HCT116 (cell line): Measurements from ENCODE around the gene SLIT1. TPM values are rescaled to one million over a fixed set of nuclear protein-coding genes. Genes with fewer than 3 reads are reported as not detected.

Experiments
- ATAC-seq: fragments of 200-7000 bp; cut with Tn5 transposase; 2 replicates; pipeline ENCODE4 v1.9.1; 2020; ENCODE audit warnings: mild to moderate bottlenecking, moderate library complexity
- BruUV-seq: library from RNA; stranded (reverse); fragments of 400-500 nt; replicated peaks from 2 replicates; lab custom pipeline; 2021; lab: Mats Ljungman, UMichigan
- CTCF ChIA-PET: fragments of 300-600 bp; sonication (Branson Sonifier 250); formaldehyde crosslinking; loops from one replicate; lab custom pipeline; 2021; ENCODE audit warnings: antibody characterized with exemption; lab: Charles Lee
- POLR2A ChIA-PET: fragments of 300-600, 350-600 bp; sonication (Branson Sonifier 250); formaldehyde crosslinking; loops from one replicate; lab custom pipeline; 2021; ENCODE audit warnings: antibody characterized with exemption; lab: Charles Lee
- RAD21 ChIA-PET, 2 experiments: fragments of 300-600 bp; sonication (Branson Sonifier 250); formaldehyde crosslinking; loops; one replicate each; lab custom pipeline; 2023; ENCODE audit warnings: low total read pairs in 2 of 2; ENCODE audit not compliant: uncharacterized antibody in 2 of 2, unreplicated experiment in 2 of 2, low non-redundant PET in 1 of 2; lab: Charles Lee
- DNase-seq: peaks from one replicate; pipeline ENCODE4 v3.0.0-alpha.2; 2010; ENCODE audit warnings: low read depth, low spot score
- H2AFZ ChIP-seq: fragments of 200-600 bp; shearing (Covaris generic), sonication (generic); 2 replicates; pipeline ENCODE4 v1.6.1; 2017; ENCODE audit warnings: low read depth, mixed run types, mixed read lengths, antibody characterized with exemption, low read length; ENCODE audit not compliant: poor library complexity, severe bottlenecking
- H3K27ac ChIP-seq: 2 replicates; pipeline ENCODE4 v1.5.1; 2012; ENCODE audit warnings: low read depth, low read length
- H3K27me3 ChIP-seq: fragments of 200-600 bp; sonication (generic); 2 replicates; pipeline ENCODE4 v1.6.1; 2016; ENCODE audit warnings: mixed run types, low read length, mixed read lengths; ENCODE audit not compliant: insufficient read depth
- H3K36me3 ChIP-seq, 2 experiments: fragments of 200-500 bp in 1 of 2; fragments of 200-600 bp in 1 of 2; sonication (Bioruptor generic) in 1 of 2; sonication (generic) in 1 of 2; 2 replicates each; pipeline versions ENCODE4 v1.5.1 to v1.6.1; 2014 to 2016; ENCODE audit warnings: low read length in 2 of 2, inconsistent platforms in 1 of 2, mixed read lengths in 1 of 2, mixed run types in 1 of 2; ENCODE audit not compliant: insufficient read depth in 2 of 2, control insufficient read depth in 1 of 2
- H3K4me1 ChIP-seq, 2 experiments: fragments of 200-600 bp in 1 of 2; sonication (generic) in 1 of 2; 2 replicates each; pipeline versions ENCODE4 v1.5.1 to v1.6.1; 2012 to 2017; ENCODE audit warnings: low read length in 2 of 2, inconsistent platforms in 1 of 2, mild to moderate bottlenecking in 1 of 2, mixed read lengths in 1 of 2, mixed run types in 1 of 2, moderate library complexity in 1 of 2; ENCODE audit not compliant: insufficient read depth in 2 of 2, control insufficient read depth in 1 of 2
- H3K4me2 ChIP-seq: fragments of 200-600 bp; sonication (generic); 2 replicates; pipeline ENCODE4 v1.6.1; 2017; ENCODE audit warnings: mixed run types, low read length, mixed read lengths
- H3K4me3 ChIP-seq, 2 experiments: fragments of 200-600 bp in 1 of 2; sonication (generic) in 1 of 2; replicated peaks in 1 of 2; 2 replicates each; pipeline ENCODE4 v1.5.1; 2011 to 2016; ENCODE audit warnings: low read length in 2 of 2, control low read depth in 1 of 2, low read depth in 1 of 2, mild to moderate bottlenecking in 1 of 2, mixed read lengths in 1 of 2, mixed run types in 1 of 2
- H3K79me2 ChIP-seq: fragments of 200-600 bp; sonication (generic); 2 replicates; pipeline ENCODE4 v1.6.1; 2017; ENCODE audit warnings: mild to moderate bottlenecking, mixed run types, low read length, moderate library complexity, mixed read lengths; ENCODE audit not compliant: insufficient read depth
- H3K9ac ChIP-seq: fragments of 200-600 bp; sonication (generic); 2 replicates; pipeline ENCODE4 v1.6.1; 2016; ENCODE audit warnings: low read length, mixed read lengths
- H3K9me2 ChIP-seq: fragments of 200-600 bp; sonication (generic), shearing (Covaris generic); 2 replicates; pipeline ENCODE4 v1.6.1; 2017; ENCODE audit warnings: mixed run types, mild to moderate bottlenecking, moderate library complexity; ENCODE audit not compliant: insufficient read depth
- H3K9me3 ChIP-seq, 2 experiments: fragments of 200-500 bp in 1 of 2; fragments of 200-600 bp in 1 of 2; sonication (Bioruptor generic) in 1 of 2; sonication (generic) in 1 of 2; 2 replicates each; pipeline ENCODE4 v1.6.1; 2014 to 2017; ENCODE audit warnings: low read length in 2 of 2, mixed read lengths in 2 of 2, inconsistent platforms in 1 of 2, low read depth in 1 of 2, mild to moderate bottlenecking in 1 of 2, mixed run types in 1 of 2, moderate library complexity in 1 of 2; ENCODE audit not compliant: control insufficient read depth in 1 of 2, insufficient read depth in 1 of 2
- H4K20me1 ChIP-seq: fragments of 200-600 bp; sonication (generic), shearing (Covaris generic); 2 replicates; pipeline ENCODE4 v1.6.1; 2017; ENCODE audit warnings: mixed run types, mild to moderate bottlenecking, moderate library complexity; ENCODE audit not compliant: insufficient read depth
- ATF3 ChIP-seq: IDR thresholded peaks from 2 replicates; pipeline ENCODE4 v1.6.1; 2012
- CBX3 ChIP-seq: IDR thresholded peaks from 2 replicates; pipeline ENCODE4 v1.6.1; 2012; ENCODE audit warnings: low read depth
- CEBPB ChIP-seq: IDR thresholded peaks from 2 replicates; pipeline ENCODE4 v1.6.1; 2012; ENCODE audit warnings: low read depth
- CTCF ChIP-seq, 3 experiments: fragments of 200-600 bp in 1 of 3; sonication (generic) in 1 of 3; IDR thresholded peaks in 2 of 3; conservative IDR thresholded peaks in 1 of 3; 2 replicates each; pipeline ENCODE4 v1.5.1; 2012 to 2017; ENCODE audit warnings: low read depth in 2 of 3, low read length in 2 of 3, antibody characterized with exemption in 1 of 3, borderline replicate concordance in 1 of 3, control low read depth in 1 of 3, mild to moderate bottlenecking in 1 of 3, mixed read lengths in 1 of 3, mixed run types in 1 of 3, moderate library complexity in 1 of 3; ENCODE audit not compliant: insufficient read depth in 1 of 3
- RAD21 ChIP-seq: IDR thresholded peaks from 2 replicates; pipeline ENCODE4 v1.6.1; 2012; ENCODE audit warnings: low read depth, mild to moderate bottlenecking
- REST ChIP-seq: IDR thresholded peaks from 2 replicates; pipeline ENCODE4 v1.6.1; 2012; ENCODE audit warnings: low read depth
- SIN3A ChIP-seq: IDR thresholded peaks from 2 replicates; pipeline ENCODE4 v1.6.1; 2012; ENCODE audit warnings: low read depth
- YY1 ChIP-seq: IDR thresholded peaks from 2 replicates; pipeline ENCODE4 v1.6.1; 2011; ENCODE audit warnings: low read length, low read depth, moderate library complexity, mild to moderate bottlenecking; ENCODE audit not compliant: insufficient replicate concordance; ENCODE audit errors: extremely low read depth
- intact Hi-C: fragments of 100-400 bp; cut with micrococcal nuclease; formaldehyde crosslinking; loops from 2 replicates; pipeline ENCODE4 v1.10.0; 2022
- total RNA-seq: library from RNA; stranded (reverse); gene quantifications from one replicate; pipeline ENCODE4 v1.2.1, GENCODE V29; 2021; ENCODE audit not compliant: unreplicated experiment

The SLIT1 gene
- total RNA-seq, 1 experiment from 2014 or later, result 0.42 TPM

GRCh38 chr10:97081621-97082235 is 104.0 kb downstream of the SLIT1 start:
- intact Hi-C loops, result loop anchor here (2.0 kb wide), 1 partner anchor 129 kb away; no protein-coding TSS in a partner anchor
- RAD21 ChIA-PET, result interaction anchor here in 1 of 2 experiments (1.0 kb wide), 1 partner anchor 9 kb away, joined by 3 read pairs; no protein-coding TSS in a partner anchor
- Histone ChIP-seq H2AFZ (no peak overlapping the region), H3K4me2 (no peak overlapping the region), H3K27me3 (peaks cover 52% of the 10 kb centered on the region), H4K20me1 (no peaks in the 10 kb centered on the region), H3K4me1 (no peaks in the 10 kb centered on the region), H3K9me3 (no peaks in the 10 kb centered on the region), H3K9ac (no peak overlapping the region), H3K79me2 (no peaks in the 10 kb centered on the region), H3K9me2 (no peaks in the 10 kb centered on the region), H3K27ac (no peak overlapping the region), H3K4me3 (no peak overlapping the region), H3K36me3 (no peaks in the 10 kb centered on the region)
- DNase-seq (peak; percentile 34), ATAC-seq (peak; percentile 90)
- POLR2A ChIA-PET, result no interaction called here
- BruUV-seq, result no TSS peak
- CTCF ChIA-PET, result interaction anchor here (0.7 to 2.3 kb wide), 11 partner anchors 9 to 136 kb away, joined by 3 to 22 read pairs (median 4); no protein-coding TSS in a partner anchor
- TF ChIP-seq CTCF (IDR thresholded peaks at IDR 0.05 in 2 of 3, conservative IDR thresholded peaks at IDR 0.05 in 1 of 3; ENCODE audit: borderline replicate concordance in 1 of 3, insufficient read depth in 1 of 3, low read depth in 2 of 3, low read length in 2 of 3), result peak; percentile 66 to 96 (median 95)
- TF ChIP-seq REST, result peak; percentile 100
- TF ChIP-seq CEBPB, result no peak
- TF ChIP-seq RAD21, result peak; percentile 52
- no peak for TF ChIP-seq ATF3
- peak; percentile 37; the same call in 1 of the 2 replicates for TF ChIP-seq SIN3A
- peak; percentile 66 for TF ChIP-seq CBX3
- TF ChIP-seq YY1, result peak; percentile 39
